ENCODE measurements around the gene CEP41. TPM values are rescaled to one million over a fixed set of nuclear protein-coding genes. Genes with fewer than 3 reads are reported as not detected.

Gene CEP41
- total RNA-seq, 1 experiment from 2014 or later = 14.0 TPM

- ChIA-PET CTCF (no interaction called here), POLR2A (interaction anchor here (0.6 kb wide), 1 partner anchor 348 kb away, joined by 4 read pairs; no protein-coding TSS in a partner anchor)
- TF ChIP-seq, protein P1, sequence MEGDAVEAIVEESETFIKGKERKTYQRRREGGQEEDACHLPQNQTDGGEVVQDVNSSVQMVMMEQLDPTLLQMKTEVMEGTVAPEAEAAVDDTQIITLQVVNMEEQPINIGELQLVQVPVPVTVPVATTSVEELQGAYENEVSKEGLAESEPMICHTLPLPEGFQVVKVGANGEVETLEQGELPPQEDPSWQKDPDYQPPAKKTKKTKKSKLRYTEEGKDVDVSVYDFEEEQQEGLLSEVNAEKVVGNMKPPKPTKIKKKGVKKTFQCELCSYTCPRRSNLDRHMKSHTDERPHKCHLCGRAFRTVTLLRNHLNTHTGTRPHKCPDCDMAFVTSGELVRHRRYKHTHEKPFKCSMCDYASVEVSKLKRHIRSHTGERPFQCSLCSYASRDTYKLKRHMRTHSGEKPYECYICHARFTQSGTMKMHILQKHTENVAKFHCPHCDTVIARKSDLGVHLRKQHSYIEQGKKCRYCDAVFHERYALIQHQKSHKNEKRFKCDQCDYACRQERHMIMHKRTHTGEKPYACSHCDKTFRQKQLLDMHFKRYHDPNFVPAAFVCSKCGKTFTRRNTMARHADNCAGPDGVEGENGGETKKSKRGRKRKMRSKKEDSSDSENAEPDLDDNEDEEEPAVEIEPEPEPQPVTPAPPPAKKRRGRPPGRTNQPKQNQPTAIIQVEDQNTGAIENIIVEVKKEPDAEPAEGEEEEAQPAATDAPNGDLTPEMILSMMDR (IDR thresholded peaks at IDR 0.05; ENCODE audit: unreplicated experiment) = no peak
- Mint-ChIP-seq H3K27me3 (ENCODE audit: insufficient read depth, unreplicated experiment) (no peaks in the 10 kb centered on the region), H3K27ac (ENCODE audit: low read depth, unreplicated experiment) (no peak overlapping the region), H3K4me1 (ENCODE audit: insufficient read depth, unreplicated experiment) (no peaks in the 10 kb centered on the region), H3K4me3 (ENCODE audit: unreplicated experiment) (no peak overlapping the region), H3K9me3 (ENCODE audit: unreplicated experiment) (peaks cover 12% of the 10 kb centered on the region), H3K36me3 (ENCODE audit: insufficient read depth, unreplicated experiment) (no peaks in the 10 kb centered on the region)
- DNase-seq (ENCODE audit: unreplicated experiment) = no peak
- intact Hi-C loops (cut with micrococcal nuclease) = no loop called here
- no TSS peak for BruUV-seq (replicated peaks)
Measured at GRCh38 chr7:130473289-130473688, 32.5 kb upstream of the CEP41 start.

GRCh38 chr7:130471974-130472373, 31.2 kb upstream of the CEP41 start:
- no peak for DNase-seq (ENCODE audit: unreplicated experiment)
- H3K27ac Mint-ChIP-seq (ENCODE audit: low read depth, unreplicated experiment) = no peak overlapping the region
- no peaks in the 10 kb centered on the region for H3K4me1 Mint-ChIP-seq (ENCODE audit: insufficient read depth, unreplicated experiment)
- H3K9me3 Mint-ChIP-seq (ENCODE audit: unreplicated experiment) = no peaks in the 10 kb centered on the region
- TF ChIP-seq, protein P1 (IDR thresholded peaks at IDR 0.05; ENCODE audit: unreplicated experiment) = no peak
- no peak overlapping the region for H3K4me3 Mint-ChIP-seq (ENCODE audit: unreplicated experiment)
- no TSS peak for BruUV-seq (replicated peaks)
- intact Hi-C loops (cut with micrococcal nuclease) = no loop called here
- no peaks in the 10 kb centered on the region for H3K36me3 Mint-ChIP-seq (ENCODE audit: insufficient read depth, unreplicated experiment)
- ChIA-PET POLR2A (interaction anchor here (1.1 kb wide), 1 partner anchor 44 kb away, joined by 4 read pairs; no protein-coding TSS in a partner anchor), CTCF (interaction anchor here (0.7 to 1.5 kb wide), 2 partner anchors 12 to 18 kb away, joined by 3 read pairs; no protein-coding TSS in a partner anchor)
- H3K27me3 Mint-ChIP-seq (ENCODE audit: insufficient read depth, unreplicated experiment) = no peaks in the 10 kb centered on the region

- Mint-ChIP-seq H3K27me3 (ENCODE audit: insufficient read depth, unreplicated experiment) (no peaks in the 10 kb centered on the region), H3K9me3 (ENCODE audit: unreplicated experiment) (no peaks in the 10 kb centered on the region), H3K4me1 (ENCODE audit: insufficient read depth, unreplicated experiment) (no peaks in the 10 kb centered on the region), H3K27ac (ENCODE audit: low read depth, unreplicated experiment) (no peak overlapping the region), H3K36me3 (ENCODE audit: insufficient read depth, unreplicated experiment) (no peaks in the 10 kb centered on the region), H3K4me3 (ENCODE audit: unreplicated experiment) (no peak overlapping the region)
- no peak for DNase-seq (ENCODE audit: unreplicated experiment)
- intact Hi-C loops (cut with micrococcal nuclease) = no loop called here
- TF ChIP-seq, protein P1 (IDR thresholded peaks at IDR 0.05; ENCODE audit: unreplicated experiment) = no peak
- ChIA-PET POLR2A (no interaction called here), CTCF (no interaction called here)
- BruUV-seq (replicated peaks) = no TSS peak
Measured at GRCh38 chr7:130468612-130469011, 27.8 kb upstream of the CEP41 start.

- Mint-ChIP-seq H3K27ac (ENCODE audit: low read depth, unreplicated experiment) (no peak overlapping the region), H3K4me1 (ENCODE audit: insufficient read depth, unreplicated experiment) (no peaks in the 10 kb centered on the region), H3K4me3 (ENCODE audit: unreplicated experiment) (no peak overlapping the region), H3K27me3 (ENCODE audit: insufficient read depth, unreplicated experiment) (no peaks in the 10 kb centered on the region), H3K36me3 (ENCODE audit: insufficient read depth, unreplicated experiment) (no peaks in the 10 kb centered on the region), H3K9me3 (ENCODE audit: unreplicated experiment) (peaks cover 5% of the 10 kb centered on the region)
- no peak for DNase-seq (ENCODE audit: unreplicated experiment)
- BruUV-seq (replicated peaks) = no TSS peak
- ChIA-PET POLR2A (no interaction called here), CTCF (interaction anchor here (0.5 to 0.6 kb wide), 2 partner anchors 259 to 1854 kb away, joined by 3 to 4 read pairs; no protein-coding TSS in a partner anchor)
- TF ChIP-seq, protein P1 (IDR thresholded peaks at IDR 0.05; ENCODE audit: unreplicated experiment) = no peak
- intact Hi-C loops (cut with micrococcal nuclease) = no loop called here
Measured at GRCh38 chr7:130463553-130464434, 23.0 kb upstream of the CEP41 start.

Measured in MCF 10A (cell line).